HEK293T (cell line): Measurements from ENCODE around the gene LRMDA.

Experiments
- BHLHE40 ChIP-seq: fragments of 450-650 bp; IDR thresholded peaks from 2 replicates; pipeline ENCODE4 v1.6.1; 2016; ENCODE audit warnings: mild to moderate bottlenecking, moderate library complexity, borderline replicate concordance
- CTBP1 ChIP-seq: fragments of 450-650 bp; IDR thresholded peaks from 2 replicates; pipeline ENCODE4 v1.6.1; 2016; ENCODE audit warnings: borderline replicate concordance
- ELF4 ChIP-seq: fragments of 450-650 bp; IDR thresholded peaks from 2 replicates; pipeline ENCODE4 v1.6.1; 2017; ENCODE audit warnings: antibody characterized with exemption
- FOXA1 ChIP-seq: fragments of 450-650 bp; IDR thresholded peaks from 2 replicates; pipeline ENCODE4 v1.6.1; 2016; ENCODE audit warnings: mild to moderate bottlenecking
- FOXK2 ChIP-seq: fragments of 450-650 bp; IDR thresholded peaks from 2 replicates; pipeline ENCODE4 v1.6.1; 2016; ENCODE audit warnings: mild to moderate bottlenecking
- FOXM1 ChIP-seq: fragments of 450-650 bp; IDR thresholded peaks from 2 replicates; pipeline ENCODE4 v1.6.1; 2017; ENCODE audit warnings: mild to moderate bottlenecking, borderline replicate concordance
- HDGF ChIP-seq: fragments of 450-650 bp; IDR thresholded peaks from 2 replicates; pipeline ENCODE4 v1.6.1; 2017; ENCODE audit warnings: antibody characterized with exemption, borderline replicate concordance
- L3MBTL2 ChIP-seq: fragments of 450-650 bp; conservative IDR thresholded peaks from 2 replicates; pipeline ENCODE4 v1.6.1; 2016; ENCODE audit warnings: mild to moderate bottlenecking
- LEF1 ChIP-seq: fragments of 450-650 bp; IDR thresholded peaks from 2 replicates; pipeline ENCODE4 v1.6.1; 2017; ENCODE audit warnings: mild to moderate bottlenecking, borderline replicate concordance
- NFRKB ChIP-seq: fragments of 450-650 bp; IDR thresholded peaks from 2 replicates; pipeline ENCODE4 v1.6.1; 2016; ENCODE audit warnings: mild to moderate bottlenecking, moderate library complexity
- SP1 ChIP-seq: fragments of 450-650 bp; IDR thresholded peaks from 2 replicates; pipeline ENCODE4 v1.6.1; 2017
- TARDBP ChIP-seq: fragments of 450-650 bp; IDR thresholded peaks from 2 replicates; pipeline ENCODE4 v1.6.1; 2016
- ZNF384 ChIP-seq: fragments of 450-650 bp; IDR thresholded peaks from 2 replicates; pipeline ENCODE4 v1.6.1; 2016
- TF ChIP-seq, protein P1 (sequence below): fragments of 450-650 bp; IDR thresholded peaks from 2 replicates; pipeline ENCODE4 v1.6.1; 2016

- no peak for TF ChIP-seq FOXK2
- TF ChIP-seq CTBP1 = no peak
- TF ChIP-seq, protein P1, sequence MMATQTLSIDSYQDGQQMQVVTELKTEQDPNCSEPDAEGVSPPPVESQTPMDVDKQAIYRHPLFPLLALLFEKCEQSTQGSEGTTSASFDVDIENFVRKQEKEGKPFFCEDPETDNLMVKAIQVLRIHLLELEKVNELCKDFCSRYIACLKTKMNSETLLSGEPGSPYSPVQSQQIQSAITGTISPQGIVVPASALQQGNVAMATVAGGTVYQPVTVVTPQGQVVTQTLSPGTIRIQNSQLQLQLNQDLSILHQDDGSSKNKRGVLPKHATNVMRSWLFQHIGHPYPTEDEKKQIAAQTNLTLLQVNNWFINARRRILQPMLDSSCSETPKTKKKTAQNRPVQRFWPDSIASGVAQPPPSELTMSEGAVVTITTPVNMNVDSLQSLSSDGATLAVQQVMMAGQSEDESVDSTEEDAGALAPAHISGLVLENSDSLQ = no peak
- TF ChIP-seq TARDBP = no peak
- TF ChIP-seq FOXA1 = no peak
- TF ChIP-seq SP1 = no peak
- no peak for TF ChIP-seq BHLHE40
- TF ChIP-seq ZNF384 = no peak
- no peak for TF ChIP-seq ELF4
- TF ChIP-seq NFRKB = no peak
- no peak for TF ChIP-seq HDGF
- no peak for TF ChIP-seq LEF1
- TF ChIP-seq L3MBTL2 = no peak
- no peak for TF ChIP-seq FOXM1
Observed at GRCh38 chr10:75657351-75657750, 225.9 kb downstream of the LRMDA start.
